CD4-positive, alpha-beta T cell treated with Interleukin-17A for 1 hour (primary cell): ENCODE measurements around the gene MRPL27.
"Not testable (repeated sequence)": the region's sequence is repeated elsewhere in the genome, so short reads cannot be mapped to it uniquely, and the experiment has no call there.

Experiments used
- DNase-seq: peaks from one replicate; pipeline ENCODE4 v3.0.0-alpha.2; 2020

MRPL27 gene

GRCh38 chr17:50344731-50345365, 28.1 kb downstream of the MRPL27 start:
- no peak for DNase-seq

DNA sequence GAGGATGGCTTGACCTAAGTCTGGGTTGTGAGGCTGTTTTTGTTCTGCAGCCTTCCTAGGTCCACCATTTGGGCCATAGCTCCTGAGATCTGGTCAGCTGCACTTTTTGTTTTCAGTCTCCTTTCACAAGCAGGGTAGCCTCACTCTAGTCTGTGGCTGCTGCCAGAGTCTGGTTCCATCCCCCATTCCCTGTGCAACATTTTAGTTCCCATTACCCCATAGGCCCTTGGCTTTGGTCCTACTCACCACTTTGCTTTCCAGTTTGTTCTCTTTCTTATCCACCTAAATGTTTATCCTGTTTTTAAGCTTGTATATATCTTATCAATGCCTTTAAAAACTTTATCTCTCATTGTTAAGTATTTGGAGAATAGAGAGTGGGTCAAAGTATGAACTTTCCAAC, 33.6 kb downstream of the MRPL27 start:
- no peak for DNase-seq

- no peak for DNase-seq
Measured at GRCh38 chr17:50338645-50339044, 34.3 kb downstream of the MRPL27 start.

DNA sequence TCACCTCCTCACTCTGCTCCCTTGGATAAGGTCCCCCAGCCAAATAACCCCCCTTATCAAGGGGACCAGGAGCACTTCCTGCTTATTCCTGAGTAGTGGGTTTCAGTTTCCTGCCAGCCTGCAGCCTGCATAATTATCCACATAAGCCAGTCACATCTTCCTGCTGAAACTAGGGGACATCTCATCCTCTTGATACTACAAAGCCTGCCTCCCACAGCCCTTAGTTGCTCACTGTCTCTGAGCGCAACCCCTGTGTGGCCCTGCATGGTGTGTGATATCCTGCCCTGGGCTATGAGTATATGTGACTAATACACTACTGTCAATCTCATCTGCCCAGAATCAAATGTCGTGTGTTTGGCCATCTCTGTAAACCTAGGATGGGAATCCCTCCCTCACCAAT, 35.0 kb downstream of the MRPL27 start:
- no peak for DNase-seq

- not testable (repeated sequence) for DNase-seq
Measured at GRCh38 chr17:50333291-50334057, 39.5 kb downstream of the MRPL27 start.

- DNase-seq, result no peak
Measured at GRCh38 chr17:50332196-50332595, 40.8 kb downstream of the MRPL27 start.

GRCh38 chr17:50331085-50331791, 41.7 kb downstream of the MRPL27 start:
- DNase-seq, result no peak

DNA sequence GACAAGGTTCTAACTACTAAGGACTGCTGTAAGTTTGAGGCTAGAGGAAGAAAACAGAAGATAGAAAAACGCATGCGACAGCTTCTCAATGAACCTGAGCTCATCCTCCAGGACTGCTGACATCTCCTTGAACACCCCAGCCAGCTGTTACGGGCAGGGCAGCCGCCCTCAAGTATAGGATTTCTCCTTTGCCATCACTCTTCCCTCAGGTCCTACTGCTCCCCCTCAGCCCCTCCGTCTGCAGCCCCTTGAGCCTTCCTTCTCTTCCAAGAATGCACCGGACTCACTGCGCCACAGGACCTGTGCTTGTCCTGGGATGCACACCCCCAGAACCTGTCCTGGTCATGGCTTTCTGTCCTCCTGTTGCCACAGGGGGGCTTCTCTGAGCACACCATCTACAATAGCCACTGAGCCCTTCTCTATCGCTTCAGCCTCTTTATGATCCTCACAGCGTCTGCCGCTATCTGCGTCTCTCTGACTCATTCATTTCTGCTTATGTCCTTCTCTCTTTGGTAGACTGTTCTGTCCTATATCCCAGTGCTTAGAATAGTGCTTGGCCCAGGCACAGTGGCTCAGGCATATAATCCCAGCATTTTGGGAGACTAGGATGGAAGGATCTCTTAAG, 42.7 kb downstream of the MRPL27 start:
- DNase-seq, result no peak

DNA sequence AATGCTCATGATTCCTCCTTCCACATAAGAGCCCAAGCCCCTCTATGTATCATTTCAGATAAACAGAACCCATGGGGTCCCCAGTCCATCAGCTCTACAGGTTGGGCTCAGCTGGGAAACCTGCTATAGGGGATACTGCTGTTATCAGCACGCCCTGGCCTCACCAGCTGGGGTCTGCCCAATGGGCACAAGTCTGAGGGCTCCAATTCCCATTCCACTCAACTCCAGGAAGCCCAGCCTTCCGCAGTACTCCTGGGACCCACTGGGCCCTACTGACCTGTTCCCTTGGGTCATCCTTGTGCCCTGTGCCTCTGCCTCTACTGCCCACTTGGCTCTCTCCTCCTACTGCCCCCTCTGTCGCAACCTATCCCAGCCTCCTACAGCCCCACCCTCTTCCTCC, 43.3 kb downstream of the MRPL27 start:
- no peak for DNase-seq

DNA sequence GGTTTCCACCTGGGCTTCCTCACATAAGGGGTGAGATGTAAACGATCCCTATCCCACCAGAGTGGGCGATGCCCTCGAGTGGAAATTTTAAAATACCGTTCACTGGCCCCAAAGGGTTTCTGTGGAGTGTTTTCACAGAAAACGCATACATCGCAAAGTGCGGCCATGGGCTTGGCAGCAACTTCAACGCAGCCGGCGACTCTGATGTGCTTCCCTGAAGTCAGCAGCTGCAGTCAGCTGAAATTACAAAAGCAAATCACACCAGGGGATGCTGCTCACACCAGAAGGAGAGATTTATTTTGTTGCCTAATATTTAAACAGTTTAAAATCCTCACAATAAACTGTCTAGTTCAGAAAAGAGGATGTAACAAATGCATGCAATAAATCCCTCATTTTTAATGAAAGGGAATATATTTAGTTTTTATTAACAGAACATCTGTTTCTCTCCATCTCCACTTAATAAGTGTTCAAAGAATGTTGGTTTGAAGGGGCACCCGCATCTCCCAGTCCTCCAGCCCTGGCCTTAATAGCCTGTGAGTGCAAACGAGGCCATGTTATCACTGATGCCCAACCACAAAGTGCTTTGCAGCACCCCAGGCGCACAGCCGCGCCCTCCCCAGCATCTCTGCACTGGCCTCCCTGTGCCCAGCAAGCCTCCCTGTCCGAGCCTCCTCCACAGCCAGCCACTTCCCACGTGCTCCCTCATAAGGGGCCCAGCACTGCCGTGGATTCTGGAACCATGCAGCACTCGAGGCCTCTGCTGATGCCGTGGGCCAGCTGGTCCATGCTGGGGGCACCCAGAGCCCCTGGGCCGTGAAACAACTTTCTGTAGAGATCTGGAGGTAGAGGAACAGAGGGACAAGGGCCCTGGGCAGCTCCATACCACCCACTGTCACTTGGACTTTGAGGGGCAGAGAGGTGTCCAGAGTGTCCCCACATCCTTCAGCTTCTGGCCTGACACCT, 44.3 kb downstream of the MRPL27 start:
- DNase-seq, result no peak

- DNase-seq, result no peak
Measured at GRCh38 chr17:50326831-50327364, 46.1 kb downstream of the MRPL27 start.

GRCh38 chr17:50325906-50326305, 47.1 kb downstream of the MRPL27 start:
- DNase-seq, result no peak

DNA sequence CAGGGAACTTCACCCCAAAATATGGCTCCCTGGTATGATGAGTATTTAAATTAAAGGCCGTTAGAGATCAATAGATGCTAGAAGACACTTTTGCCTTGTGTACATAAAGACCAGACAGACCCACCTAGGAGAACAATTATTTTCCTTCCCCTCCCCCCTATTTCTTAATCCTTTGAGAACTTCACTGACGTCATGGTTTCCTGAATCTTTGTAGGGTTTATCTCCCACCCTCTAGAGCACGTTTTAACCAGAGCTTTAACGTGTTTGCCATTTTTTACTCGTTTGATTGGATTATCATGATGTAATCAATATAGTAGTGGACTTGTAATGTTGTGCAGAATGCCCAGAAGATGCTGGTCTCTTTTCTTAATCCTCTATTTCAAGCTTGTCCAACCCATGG, 49.9 kb downstream of the MRPL27 start:
- no peak for DNase-seq

- DNase-seq, result no peak
Measured at GRCh38 chr17:50322271-50322670, 50.7 kb downstream of the MRPL27 start.

DNA sequence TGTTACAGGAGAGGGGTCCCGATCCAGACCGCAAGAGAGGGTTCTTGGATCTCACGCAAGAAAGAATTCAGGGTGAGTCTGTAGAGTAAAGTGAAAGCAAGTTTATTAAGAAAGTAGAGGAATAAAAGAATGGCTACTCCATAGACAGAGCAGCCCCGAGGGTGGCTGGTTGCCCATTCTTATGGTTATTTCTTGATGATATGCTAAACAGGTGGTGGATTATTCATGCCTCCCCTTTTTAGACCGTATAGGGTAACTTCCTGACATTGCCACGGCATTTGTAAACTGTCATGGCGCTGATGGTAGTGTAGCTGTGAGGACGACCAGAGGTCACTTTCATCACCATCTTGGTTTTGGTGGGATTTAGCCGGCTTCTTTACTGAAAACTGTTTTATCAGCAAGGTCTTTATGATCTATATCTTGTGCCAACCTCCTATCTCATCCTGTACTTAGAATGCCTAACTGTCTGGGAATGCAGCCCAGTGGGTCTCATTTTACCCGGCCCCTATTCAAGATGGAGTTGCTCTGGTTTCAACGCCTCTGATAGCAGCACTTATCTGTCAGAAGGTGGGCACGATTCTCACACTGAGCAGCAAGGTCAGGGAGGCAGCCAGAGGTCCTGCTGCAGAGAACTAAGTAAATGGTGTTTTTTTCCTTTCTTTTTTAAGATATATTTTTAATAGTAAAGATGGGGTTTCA, 53.5 kb downstream of the MRPL27 start:
- no peak for DNase-seq

DNA sequence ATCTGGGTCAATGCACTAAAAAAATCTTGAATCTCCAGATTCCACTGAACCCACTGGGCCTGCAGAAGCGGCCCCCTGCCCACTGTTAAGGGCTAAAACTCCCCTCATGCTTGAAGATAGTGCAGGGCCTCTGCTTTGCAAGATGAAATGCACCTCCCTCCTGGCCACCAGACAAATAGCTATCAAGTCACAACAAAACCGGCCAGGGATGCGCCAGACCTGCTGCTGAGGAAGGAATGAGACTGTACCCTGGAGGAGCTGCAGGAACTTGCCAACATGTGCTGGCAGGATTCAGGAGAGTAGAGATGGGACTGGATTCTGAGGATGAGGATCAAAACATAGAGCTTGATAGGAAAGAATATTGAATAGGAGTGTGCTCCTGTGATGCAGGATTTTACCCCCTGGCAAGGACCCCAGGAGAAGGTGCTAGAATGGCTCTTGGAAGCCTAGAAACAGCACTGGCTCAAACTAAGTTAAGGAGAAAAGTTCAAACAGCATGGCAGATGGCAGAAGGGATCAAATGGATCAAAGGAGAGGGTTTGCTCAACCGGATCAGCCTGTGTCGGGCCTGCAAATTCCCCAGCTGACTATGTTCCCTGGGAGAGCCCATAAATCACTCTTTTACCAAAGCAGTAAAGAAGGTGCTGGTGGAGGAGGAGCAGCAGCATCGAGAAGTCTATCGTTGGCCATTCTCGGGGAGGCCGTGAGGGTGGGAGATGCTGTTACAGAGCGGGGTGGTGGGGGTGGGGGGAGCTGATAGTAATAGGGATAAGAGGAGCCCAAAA, 54.3 kb downstream of the MRPL27 start:
- DNase-seq, result no peak
